ENCODE data around the gene CREBBP. TPM values are rescaled to one million over a fixed set of nuclear protein-coding genes. Genes with fewer than 3 reads are reported as not detected.

CREBBP gene
- total and polyA plus RNA-seq, 2 donors (not counting 3 experiments of a cell fraction or from before 2014, with no cell fraction given) = 13.8 to 72.7 TPM

DNA sequence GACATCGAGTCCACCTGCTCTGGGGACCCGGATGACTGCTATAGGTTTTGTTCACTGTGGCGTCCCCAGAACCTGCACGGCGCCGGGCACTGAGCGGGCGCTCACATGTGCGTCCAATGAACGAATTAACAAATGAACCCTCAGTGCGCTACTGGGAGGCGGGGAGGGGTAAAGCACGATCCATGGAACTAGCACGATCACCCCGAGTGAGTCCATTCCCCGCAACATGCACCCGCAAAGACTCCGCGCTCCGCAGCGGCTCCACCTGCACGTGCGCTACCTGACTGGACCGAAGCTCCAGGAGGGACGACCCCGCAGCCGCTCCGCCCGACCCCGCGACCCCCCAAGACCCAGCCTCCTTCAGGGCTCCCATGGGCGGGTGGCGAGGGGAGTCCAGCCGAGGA is 163.7 kb downstream of the CREBBP start:
- Histone ChIP-seq H4K20me1 (replicated peaks; ENCODE audit: control insufficient read depth, extremely low read depth, insufficient read depth, low read length) (no peaks in the 10 kb centered on the region), H3K79me2 (ENCODE audit: control insufficient read depth, insufficient read depth, low read length) (peaks cover 45% of the 10 kb centered on the region), H3K4me2 (ENCODE audit: insufficient read depth, low read length) (peak overlapping the region; percentile 85), H3K27ac (ENCODE audit: insufficient read depth, low read depth, low read length) (no peak overlapping the region), H3K4me3 (replicated peaks in 1 of 3; ENCODE audit: insufficient read depth in 1 of 3, low read depth in 1 of 3, low read length in 3 of 3) (peak overlapping the region; percentile 33 to 96 (median 77)), H3K9me3 (replicated peaks; ENCODE audit: control insufficient read depth, insufficient read depth, low read length) (no peaks in the 10 kb centered on the region), H3K9me1 (replicated peaks; ENCODE audit: control insufficient read depth, extremely low read depth, insufficient read depth, low read length) (no peaks in the 10 kb centered on the region), H2AFZ (ENCODE audit: low read depth, low read length) (peak overlapping the region; percentile 83), H3K9ac (replicated peaks; ENCODE audit: extremely low read depth, insufficient read depth, low read length) (peak overlapping the region; percentile 72), H3K27me3 (ENCODE audit: control insufficient read depth in 2 of 2, insufficient read depth in 2 of 2, low read length in 2 of 2) (no peaks in the 10 kb centered on the region), H3K4me1 (ENCODE audit: control insufficient read depth, extremely low read depth, insufficient read depth, low read length) (peaks cover 14% of the 10 kb centered on the region), H3K36me3 (ENCODE audit: control insufficient read depth in 2 of 2, extremely low read depth in 1 of 2, insufficient read depth in 2 of 2, low read length in 2 of 2) (peaks cover 0 to 6% of the 10 kb centered on the region in 2 experiments)
- ChIA-PET POLR2A (no interaction called here), CTCF (interaction anchor here (0.5 to 2.1 kb wide), 3 partner anchors 27 to 237 kb away, joined by 3 to 11 read pairs (median 3); no protein-coding TSS in a partner anchor)
- dilution Hi-C loops (cut with MboI; ENCODE audit: extremely low pct_ligation_motif_present, low sequenced_read_pairs) (no loop called here), intact Hi-C loops (cut with micrococcal nuclease) (loop anchor here (1.0 kb wide), 2 partner anchors 27 to 40 kb away; no protein-coding TSS in a partner anchor)
- TF ChIP-seq GATA2 (IDR thresholded peaks at IDR 0.05; ENCODE audit: insufficient read depth, insufficient read length, low read depth, low read length) (no peak), FOS (IDR thresholded peaks at IDR 0.05; ENCODE audit: borderline replicate concordance, insufficient read depth, low read length) (no peak), POLR2A (IDR thresholded peaks at IDR 0.05; ENCODE audit: low read depth, low read length) (no peak), JUN (IDR thresholded peaks at IDR 0.05; ENCODE audit: borderline replicate concordance, insufficient read depth, insufficient read length, low read depth) (no peak), POLR2AphosphoS5 (IDR thresholded peaks at IDR 0.05; ENCODE audit: insufficient read depth, low read depth, low read length) (no peak), MYC (IDR thresholded peaks at IDR 0.05; ENCODE audit: low read depth, low read length) (no peak), EZH2 (IDR thresholded peaks at IDR 0.05; ENCODE audit: borderline replicate concordance, low read depth, low read length, severe bottlenecking) (no peak)
- TF ChIP-seq, protein P1, sequence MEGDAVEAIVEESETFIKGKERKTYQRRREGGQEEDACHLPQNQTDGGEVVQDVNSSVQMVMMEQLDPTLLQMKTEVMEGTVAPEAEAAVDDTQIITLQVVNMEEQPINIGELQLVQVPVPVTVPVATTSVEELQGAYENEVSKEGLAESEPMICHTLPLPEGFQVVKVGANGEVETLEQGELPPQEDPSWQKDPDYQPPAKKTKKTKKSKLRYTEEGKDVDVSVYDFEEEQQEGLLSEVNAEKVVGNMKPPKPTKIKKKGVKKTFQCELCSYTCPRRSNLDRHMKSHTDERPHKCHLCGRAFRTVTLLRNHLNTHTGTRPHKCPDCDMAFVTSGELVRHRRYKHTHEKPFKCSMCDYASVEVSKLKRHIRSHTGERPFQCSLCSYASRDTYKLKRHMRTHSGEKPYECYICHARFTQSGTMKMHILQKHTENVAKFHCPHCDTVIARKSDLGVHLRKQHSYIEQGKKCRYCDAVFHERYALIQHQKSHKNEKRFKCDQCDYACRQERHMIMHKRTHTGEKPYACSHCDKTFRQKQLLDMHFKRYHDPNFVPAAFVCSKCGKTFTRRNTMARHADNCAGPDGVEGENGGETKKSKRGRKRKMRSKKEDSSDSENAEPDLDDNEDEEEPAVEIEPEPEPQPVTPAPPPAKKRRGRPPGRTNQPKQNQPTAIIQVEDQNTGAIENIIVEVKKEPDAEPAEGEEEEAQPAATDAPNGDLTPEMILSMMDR (IDR thresholded peaks at IDR 0.05; ENCODE audit: extremely low read depth in 1 of 2, insufficient read depth in 1 of 2, low read depth in 1 of 2, low read length in 2 of 2) = no peak
- TF ChIP-seq, protein P2, sequence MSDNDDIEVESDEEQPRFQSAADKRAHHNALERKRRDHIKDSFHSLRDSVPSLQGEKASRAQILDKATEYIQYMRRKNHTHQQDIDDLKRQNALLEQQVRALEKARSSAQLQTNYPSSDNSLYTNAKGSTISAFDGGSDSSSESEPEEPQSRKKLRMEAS (IDR thresholded peaks at IDR 0.05; ENCODE audit: insufficient read depth, insufficient read length) = no peak
- DNase-seq (ENCODE audit: low read depth, low spot score) = peak; percentile 32
- peak; percentile 53 for FAIRE-seq
- BruUV-seq (replicated peaks) = no TSS peak

All from endothelial cell of umbilical vein (primary cell).